GM13977 (cell line): Measurements from ENCODE around the gene WEE2.

ENCODE experiments used
- DNase-seq: peaks from one replicate; pipeline ENCODE4 v3.0.0; 2012; ENCODE audit warnings: low spot score
- in situ Hi-C: fragments of 300-500 bp; cut with MboI; formaldehyde crosslinking; loops from one replicate; pipeline ENCODE4 v1.12.0; 2022; ENCODE audit warnings: low sequenced_read_pairs, low pct_unique_long_range_greater_than_20kb, mixed read lengths, inconsistent platforms; ENCODE audit not compliant: unreplicated experiment
- TF ChIP-seq, protein P1 (sequence below): IDR thresholded peaks from 2 replicates; pipeline ENCODE4 v1.5.1; 2012; ENCODE audit warnings: mild to moderate bottlenecking, control low read depth; ENCODE audit not compliant: insufficient read depth; ENCODE audit errors: extremely low read depth, missing control alignments

The WEE2 gene

DNA sequence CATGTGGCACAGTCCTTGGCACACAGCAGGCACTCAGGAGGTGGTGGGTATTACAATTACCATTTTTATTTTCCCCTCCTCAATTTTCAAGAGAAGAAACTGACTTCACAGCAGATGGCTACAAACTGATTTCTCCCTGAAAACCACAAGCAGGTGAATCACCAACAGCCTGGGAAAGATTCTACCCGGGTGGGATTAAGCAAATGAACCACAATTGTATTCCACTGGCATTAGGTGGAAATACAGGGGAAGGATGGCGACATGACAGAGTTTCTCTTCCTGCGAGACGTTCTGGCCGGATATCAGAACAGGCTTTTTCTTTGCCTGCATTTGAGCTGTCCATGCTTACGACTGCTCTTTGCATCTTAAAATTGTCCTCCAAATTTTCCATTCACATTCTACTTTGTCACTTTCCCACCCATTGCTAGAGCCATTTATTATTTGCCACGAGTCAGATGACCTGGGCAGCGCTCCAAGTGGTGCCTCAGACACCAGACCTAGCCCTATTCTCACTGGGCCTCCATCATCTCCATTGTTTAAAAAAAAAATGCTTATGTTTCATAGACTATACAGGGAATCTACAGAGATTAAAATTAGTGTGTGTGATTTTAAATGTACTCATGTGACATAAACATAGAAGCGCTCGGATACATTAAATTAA lies 10.8 kb upstream of the WEE2 start:
- TF ChIP-seq, protein P1, sequence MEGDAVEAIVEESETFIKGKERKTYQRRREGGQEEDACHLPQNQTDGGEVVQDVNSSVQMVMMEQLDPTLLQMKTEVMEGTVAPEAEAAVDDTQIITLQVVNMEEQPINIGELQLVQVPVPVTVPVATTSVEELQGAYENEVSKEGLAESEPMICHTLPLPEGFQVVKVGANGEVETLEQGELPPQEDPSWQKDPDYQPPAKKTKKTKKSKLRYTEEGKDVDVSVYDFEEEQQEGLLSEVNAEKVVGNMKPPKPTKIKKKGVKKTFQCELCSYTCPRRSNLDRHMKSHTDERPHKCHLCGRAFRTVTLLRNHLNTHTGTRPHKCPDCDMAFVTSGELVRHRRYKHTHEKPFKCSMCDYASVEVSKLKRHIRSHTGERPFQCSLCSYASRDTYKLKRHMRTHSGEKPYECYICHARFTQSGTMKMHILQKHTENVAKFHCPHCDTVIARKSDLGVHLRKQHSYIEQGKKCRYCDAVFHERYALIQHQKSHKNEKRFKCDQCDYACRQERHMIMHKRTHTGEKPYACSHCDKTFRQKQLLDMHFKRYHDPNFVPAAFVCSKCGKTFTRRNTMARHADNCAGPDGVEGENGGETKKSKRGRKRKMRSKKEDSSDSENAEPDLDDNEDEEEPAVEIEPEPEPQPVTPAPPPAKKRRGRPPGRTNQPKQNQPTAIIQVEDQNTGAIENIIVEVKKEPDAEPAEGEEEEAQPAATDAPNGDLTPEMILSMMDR: no peak
- no peak for DNase-seq
- in situ Hi-C loops: no loop called here

DNA sequence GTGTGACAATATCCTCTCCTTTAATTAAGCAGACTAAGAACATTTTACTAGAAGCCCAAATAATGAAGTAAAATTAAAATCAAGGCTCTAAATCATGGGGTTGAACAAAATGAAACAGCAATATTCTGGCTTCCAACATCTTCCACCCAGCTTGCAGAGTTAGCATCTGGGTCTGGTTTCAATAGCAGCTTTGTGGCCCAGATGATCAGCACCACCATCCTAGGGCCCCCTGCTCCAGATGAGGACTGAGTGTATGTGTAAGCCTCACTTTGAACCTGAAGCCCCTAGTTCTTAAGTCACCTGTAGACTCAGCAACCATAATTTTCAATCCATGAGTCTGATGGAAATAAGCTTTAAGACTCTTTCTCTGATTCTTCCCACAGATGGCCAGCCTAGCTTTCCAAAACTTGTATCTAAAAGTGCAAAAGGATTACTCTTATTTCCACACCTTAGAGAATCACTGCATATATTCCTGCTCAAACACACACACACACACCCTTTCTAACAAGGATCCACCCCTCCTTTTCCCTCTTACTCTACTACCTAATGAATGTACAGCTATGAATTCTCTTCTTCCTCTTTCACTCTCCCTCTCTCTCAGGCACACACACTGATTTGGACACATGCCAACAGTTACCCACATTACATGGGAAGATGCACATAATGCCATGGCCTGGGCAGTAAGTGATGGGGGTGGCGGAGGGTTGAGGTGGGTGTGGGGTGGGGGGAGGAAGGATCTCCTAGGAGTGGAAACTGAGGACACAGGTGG lies 9.7 kb upstream of the WEE2 start:
- in situ Hi-C loops: no loop called here
- TF ChIP-seq, protein P1: no peak
- DNase-seq: no peak

DNA sequence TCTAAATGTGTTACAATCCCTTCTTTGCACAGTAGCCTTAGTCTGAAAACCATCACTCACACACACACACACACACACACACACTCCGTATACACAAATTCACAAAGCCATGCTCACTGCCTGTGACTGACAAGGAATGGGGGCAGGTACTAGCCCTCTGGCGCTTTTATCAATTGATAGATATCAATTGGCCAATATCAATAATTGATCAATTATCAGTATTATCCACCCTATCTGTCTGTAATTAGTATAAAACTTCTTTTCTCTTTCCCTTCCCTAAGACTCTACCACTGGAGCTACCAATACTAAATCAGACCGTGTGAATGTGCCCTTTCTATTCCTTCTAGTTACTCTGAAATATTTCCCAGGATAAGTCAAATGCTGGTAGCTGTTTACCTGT lies 8.3 kb upstream of the WEE2 start:
- DNase-seq: no peak
- in situ Hi-C loops: no loop called here
- TF ChIP-seq, protein P1: no peak

DNA sequence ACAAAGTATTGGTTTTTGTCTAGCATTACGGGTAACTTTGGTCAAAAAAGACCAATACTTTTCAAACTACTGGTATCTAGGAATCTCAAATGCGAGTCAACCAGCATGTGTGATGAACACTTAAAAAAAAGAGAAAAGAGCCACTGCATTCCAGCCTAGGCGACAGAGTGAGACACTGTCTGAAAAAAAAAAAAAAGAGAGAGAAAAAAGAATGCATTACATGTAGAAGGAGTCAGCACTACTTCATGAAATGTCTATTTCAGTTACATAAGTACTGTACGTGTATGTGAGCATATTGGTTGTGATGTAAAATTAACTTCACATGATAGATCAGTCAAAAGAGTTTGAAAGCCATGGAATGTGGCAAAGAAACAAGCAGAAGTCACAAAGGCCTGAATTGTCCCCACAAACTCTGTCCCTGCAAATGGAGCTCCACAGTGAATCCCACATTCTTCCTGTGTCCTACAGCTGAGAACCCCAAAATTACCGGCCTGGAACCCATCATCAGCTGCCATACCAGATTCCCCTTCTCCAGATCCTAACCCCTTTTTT lies 7.8 kb upstream of the WEE2 start:
- TF ChIP-seq, protein P1: no peak
- in situ Hi-C loops: no loop called here

DNA sequence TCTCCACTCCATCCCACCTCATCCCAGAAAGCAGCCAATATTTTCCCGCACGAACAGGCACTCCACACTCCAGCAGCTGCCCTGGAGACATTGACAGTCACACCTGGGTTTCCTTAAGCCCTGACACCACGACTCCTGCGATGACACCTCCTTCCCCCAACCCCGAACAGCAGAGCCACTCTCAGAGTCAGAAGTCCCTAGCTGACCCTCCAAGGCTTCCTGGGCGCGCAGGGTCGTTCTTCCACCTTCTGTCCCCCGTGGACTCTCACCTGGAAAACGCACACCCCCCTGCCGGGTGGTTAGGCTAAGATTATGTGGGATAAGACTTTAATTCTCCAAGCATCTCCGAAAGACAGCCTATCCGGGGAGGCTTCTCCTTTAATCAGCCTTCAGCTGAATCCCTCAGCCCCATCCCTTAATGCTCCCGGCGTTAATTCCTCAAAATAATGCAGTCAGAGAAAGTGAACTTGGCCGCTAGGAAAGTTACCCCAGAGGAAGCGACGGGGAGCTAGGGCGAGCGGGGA lies 7.2 kb upstream of the WEE2 start:
- peak; percentile 28 for DNase-seq
- TF ChIP-seq, protein P1: no peak

More for the DNA sequence above, 7.8 kb upstream of the WEE2 start:
- DNase-seq: no peak

DNA sequence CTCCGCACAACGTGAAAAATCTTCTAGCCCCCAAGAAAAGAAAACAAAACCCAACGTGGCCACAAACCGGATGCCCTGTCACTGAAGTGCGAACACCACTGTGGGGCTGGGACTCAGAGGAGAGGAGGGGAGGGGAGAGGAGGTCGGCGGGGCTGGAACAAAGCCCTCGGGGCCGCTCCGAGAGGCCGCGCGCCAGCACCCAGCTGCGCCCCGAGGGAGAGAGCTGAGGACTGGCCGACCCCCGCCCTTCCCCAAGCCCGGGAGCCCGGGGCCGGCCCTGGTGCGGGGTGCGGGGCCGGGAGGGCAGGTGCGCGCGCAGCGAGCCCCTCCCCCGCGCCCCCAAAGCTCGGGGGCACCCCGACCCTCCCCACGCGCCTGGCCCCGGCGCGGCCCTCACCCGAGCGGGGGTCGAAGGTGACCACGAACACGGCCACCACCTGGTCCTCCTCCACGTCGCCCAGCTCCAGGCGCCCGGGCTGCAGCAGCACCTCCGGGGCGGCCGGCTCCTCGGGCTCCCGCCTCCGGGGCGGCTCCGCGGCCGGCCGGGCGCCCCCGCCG lies 6.6 kb upstream of the WEE2 start:
- peak; percentile 88 for DNase-seq
- in situ Hi-C loops: no loop called here
- TF ChIP-seq, protein P1: no peak

More for the DNA sequence above, 7.2 kb upstream of the WEE2 start:
- in situ Hi-C loops: no loop called here
